NOMO-1 (cell line): ENCODE measurements around the gene SLC19A2.

Experiments used
- DNase-seq, 2 experiments: peaks; one replicate each; lab custom pipeline; 2025; ENCODE audit not compliant: unreplicated experiment in 2 of 2; lab: John Stamatoyannopoulos, UW

SLC19A2 gene

GRCh38 chr1:169478094-169478672 is 7.6 kb downstream of the SLC19A2 start:
- DNase-seq: no peak

DNA sequence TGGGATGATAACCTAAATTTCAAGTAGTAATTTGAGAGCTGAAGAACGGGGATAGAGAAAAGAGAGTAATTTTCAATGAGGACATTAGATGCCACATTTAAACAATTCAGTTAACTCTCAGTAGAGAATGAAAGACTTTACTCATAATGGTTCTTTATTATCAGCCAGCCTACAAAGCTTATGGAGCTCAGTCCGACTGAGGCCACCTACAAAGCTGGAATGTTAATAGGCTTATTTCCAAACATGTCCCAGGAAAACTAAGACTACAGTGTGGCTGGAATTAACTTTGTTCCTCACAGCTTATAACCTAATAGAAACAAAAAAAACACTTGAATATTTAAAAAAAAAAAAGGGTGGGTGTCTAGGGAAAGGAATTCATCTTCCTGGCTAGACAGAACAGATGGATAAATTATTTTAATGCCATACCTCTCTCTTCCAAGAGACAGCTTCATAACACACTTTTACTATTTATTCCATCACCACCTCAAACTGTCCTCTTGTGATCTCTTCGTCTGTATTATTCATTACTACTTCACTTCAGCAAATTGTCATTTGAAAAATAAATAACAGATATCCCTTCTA is 9.8 kb downstream of the SLC19A2 start:
- no peak for DNase-seq

DNA sequence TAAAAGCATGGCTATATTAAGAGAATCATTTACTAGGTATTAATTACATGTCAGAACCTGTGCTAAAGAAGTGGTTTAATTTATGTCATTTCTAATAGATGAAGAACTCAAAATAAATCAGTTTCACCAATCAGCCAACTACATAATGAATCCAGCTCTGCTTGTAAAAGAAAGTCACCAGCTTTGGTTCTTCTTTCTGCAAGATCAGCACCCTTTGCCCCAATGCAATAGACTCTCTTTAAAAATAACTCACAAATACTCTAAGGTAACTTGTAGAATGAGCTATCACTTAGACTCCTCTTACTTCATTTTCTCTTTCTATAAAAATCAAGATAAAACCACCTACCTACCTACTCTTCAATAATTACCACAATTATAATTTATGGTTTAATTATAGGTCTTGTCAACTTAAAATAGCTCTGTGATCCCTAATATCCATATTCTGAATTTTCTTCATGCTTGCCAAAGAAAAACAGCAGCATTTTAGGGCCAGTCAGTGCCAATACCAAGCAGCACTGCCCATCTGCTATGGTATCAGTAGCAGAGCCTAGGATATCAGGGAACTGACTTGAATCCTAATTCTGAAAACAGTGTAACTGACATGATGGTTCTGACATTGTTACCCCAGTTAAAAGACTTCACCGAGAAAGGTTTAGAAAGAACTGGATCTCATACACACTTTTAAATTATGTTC is 11.3 kb downstream of the SLC19A2 start:
- no peak for DNase-seq

DNA sequence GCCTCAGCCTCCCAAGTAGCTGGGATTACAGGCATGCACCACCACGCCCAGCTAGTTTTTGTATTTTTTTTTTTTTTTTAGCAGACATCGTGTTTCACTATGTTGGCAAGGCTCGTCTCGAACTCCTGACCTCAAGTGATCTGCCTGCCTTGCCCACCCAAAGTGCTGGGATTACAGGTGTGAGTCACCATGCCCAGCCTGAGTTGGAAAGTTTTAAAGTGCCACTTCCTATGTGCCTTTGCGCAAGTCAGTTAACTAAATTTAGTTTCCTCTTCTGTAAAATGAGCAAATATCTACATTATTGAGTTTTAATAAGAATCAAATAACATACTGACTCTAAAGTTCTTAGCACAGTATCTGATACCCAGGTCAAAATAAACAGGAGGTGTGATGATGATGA is 12.4 kb downstream of the SLC19A2 start:
- no peak for DNase-seq

- no peak for DNase-seq
These were observed 13.0 kb downstream of the SLC19A2 start for GRCh38 chr1:169472738-169473137.

DNA sequence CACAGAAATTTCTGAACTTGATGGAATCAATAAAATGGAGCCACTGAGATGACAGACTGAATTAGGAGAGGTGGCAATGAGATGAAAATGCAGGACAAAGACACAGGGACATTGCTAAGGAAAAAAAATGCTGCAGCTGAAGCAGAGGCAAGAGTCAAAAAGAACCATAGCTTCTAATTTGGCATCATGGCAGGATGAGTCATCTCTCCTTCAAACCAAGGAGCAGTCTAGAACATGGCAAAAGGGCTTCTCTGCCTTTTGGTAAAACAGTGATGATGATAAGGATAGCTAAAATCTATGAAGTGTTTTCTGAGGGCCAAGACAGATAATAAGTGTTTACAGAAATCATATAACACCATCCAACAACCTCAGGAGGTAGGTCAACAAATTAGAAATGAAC is 16.8 kb downstream of the SLC19A2 start:
- DNase-seq: no peak

GRCh38 chr1:169466259-169467230 is 19.2 kb downstream of the SLC19A2 start:
- peak; percentile 12 to 35 for DNase-seq

- no peak for DNase-seq
These were observed 20.5 kb downstream of the SLC19A2 start for GRCh38 chr1:169465281-169465680.

DNA sequence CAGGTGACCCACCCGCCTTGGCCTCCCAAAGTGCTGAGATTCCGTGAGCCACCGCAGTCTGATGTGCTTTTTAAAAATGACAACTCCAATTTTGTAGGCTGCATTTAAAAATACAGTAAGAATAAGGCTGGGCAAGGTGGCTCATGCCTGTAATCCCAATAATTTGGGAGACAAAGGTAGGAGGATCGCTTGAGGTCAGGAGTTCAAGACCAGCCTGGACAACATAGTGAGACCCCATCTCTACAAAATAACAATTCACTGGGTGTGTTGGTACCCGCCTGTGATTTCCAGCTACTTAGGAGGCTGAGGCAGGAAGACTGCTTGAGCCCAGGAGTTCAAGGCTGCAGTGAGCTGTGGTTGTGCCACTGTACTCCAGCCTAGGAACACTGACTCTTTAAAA is 23.4 kb downstream of the SLC19A2 start:
- no peak for DNase-seq

GRCh38 chr1:169461390-169462000 is 24.2 kb downstream of the SLC19A2 start:
- DNase-seq: no peak

DNA sequence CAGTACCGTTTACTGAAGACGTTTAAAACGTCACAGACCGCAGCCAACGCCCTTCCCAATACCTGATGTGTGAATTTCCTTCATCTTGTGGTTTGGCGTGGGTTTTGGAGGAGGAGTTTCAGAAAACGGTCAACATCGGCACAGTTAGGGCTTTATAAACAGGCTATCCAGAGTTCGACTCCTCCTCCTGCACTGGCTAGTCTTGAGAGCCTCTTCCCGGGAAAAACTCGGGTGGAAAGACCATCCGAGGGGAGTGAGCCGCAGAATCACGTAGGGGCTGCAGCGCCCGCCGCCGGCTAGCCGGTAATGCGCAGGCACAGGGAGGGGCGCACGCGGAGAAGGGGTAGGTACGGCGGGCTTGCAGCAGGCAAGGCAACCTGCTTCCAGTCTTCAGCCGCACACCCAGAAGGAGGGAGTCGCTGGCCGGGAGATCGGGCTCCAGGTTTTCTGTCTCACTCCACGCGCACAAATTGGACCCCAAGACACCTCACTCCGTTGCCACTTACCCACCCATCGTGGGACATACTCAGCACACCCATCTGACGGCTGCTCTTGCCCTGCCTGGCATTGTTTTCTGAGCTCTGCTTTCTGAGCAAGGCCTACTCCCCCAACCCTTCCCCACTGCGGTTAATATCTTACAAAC is 25.4 kb downstream of the SLC19A2 start:
- no peak for DNase-seq

GRCh38 chr1:169457443-169457842 is 28.3 kb downstream of the SLC19A2 start:
- no peak for DNase-seq

DNA sequence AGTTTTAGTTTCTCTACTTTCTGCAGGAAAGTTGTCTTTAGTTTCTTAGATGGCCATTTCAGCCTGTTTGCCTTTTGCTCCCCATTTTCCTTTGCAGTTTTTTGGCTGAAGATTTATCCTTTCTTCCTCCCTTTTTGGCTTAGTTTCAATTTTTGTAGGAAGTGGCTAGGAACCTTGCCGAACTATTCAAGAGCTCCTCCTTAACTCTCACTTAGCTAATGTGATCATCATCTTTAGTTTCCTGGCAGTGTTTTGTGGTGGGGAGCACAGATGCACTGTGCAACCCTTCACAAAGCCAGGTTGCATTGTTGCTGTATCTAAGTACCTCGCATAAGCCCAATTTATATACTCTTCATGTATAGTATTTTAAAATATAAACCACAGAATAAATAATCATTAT is 29.7 kb downstream of the SLC19A2 start:
- no peak for DNase-seq

GRCh38 chr1:169452921-169453320 is 32.8 kb downstream of the SLC19A2 start:
- no peak for DNase-seq

DNA sequence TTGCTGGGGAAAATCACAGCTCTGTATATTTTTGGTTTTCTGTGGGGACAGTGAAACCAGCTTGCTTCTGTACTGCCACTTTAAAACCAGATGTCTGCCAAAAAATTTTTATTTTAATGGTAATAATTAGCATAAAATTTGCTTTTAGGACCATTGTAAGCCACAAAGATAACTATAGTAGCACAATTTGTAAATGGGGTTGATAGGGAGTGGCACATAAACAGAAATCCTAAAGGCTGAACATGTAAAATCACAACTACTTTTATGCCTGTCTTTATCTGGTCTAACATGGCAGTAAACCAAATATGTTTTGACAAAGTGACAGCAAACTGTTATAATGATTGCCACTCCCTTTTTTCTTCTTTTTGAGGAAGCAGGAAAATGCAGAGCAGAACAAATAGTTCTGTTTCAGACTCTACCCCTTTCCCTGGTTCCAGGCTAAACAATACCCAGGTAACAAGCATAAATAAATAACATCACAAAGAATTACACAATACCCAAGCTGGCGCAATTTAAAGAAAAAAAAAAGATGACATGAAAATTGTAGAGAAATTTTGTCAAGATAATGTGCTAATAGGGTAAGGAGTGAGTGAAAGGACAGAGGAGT is 34.4 kb downstream of the SLC19A2 start:
- no peak for DNase-seq

DNA sequence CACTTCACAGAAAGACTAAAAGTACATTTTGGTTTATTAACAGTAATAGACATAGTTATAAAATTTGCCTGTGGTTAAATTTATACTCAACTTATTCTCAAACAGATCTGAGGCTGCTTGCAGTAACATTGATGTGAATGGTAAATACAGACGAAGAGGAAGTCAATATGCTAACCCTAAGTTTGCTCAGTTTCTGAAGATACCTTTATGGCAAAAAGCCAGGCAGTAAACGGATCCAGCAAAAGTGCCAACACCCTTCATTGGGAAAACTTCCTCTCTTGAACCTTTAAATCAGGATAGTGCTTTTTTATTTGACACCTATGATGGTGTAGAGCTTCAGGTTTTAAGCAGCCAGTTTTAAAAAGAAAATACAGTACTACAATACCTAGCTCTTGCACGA is 41.8 kb downstream of the SLC19A2 start:
- no peak for DNase-seq

DNA sequence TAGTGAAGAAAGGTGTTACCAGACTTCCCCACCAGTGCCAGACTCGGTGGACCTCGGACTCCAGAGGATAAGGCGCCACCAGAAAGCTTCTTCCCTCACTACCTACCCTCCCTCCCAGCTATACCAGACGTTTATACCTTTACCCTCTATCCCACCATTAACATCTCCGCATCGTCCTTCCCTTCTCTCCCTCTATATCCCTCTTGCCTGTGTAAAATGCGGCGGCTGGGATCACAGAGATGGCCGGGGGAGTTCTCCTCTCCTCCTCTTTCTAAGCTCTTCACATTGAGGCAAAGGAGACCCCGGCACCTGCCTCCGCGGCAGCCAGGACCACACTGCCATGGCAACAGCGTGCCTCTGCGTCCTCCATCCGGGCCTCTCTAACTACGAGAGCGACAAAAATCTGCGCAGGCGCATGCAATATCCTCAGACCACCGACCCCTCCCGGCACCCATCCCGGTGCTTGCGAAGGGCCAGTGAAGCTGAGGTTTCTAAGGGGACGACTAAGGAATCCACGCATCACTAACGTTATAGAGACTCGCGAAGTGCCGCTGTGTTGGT is 58.6 kb downstream of the SLC19A2 start, which contains the start of gene CCDC181:
Gene CCDC181 (minus strand): TSS at position 394 of the 561 bp plus-strand sequence. CDS start 2,547 bp downstream, outside the sequence.
- no peak for DNase-seq

DNA sequence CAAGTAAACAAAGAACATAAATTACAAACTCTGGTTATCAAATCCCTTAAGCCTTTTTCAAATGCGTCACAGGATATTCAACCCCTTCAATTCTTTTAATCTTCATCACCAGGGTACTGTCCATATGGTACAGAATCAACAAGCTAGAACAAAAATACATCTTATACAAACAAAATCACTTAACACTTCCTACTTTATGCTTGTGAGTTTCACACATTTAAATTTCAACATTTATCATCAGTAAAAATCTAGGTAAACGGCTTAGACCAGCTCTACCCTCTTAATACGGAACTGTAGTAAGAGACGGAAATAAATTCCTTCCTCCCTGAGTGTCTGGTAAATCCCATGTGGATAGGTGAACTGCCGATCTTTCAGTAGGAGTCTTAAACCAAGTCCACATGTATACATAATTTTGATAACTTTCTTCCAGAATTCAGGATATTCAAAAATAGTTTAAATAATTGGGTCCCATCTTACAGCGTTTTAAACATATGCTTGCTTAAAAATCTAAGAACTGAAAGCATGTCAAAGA is 59.5 kb downstream of the SLC19A2 start:
- no peak for DNase-seq

- DNase-seq: no peak
These were observed 64.4 kb downstream of the SLC19A2 start for GRCh38 chr1:169421309-169421708.
